GM23338 (cell line): ENCODE measurements around the gene MFNG. TPM values are rescaled to one million over a fixed set of nuclear protein-coding genes. Genes with fewer than 3 reads are reported as not detected.

ENCODE experiments used
- ATAC-seq: fragments of 200-7000 bp; cut with Tn5 transposase; 3 replicates; pipeline ENCODE4 v1.9.1; 2020
- DNase-seq: peaks from one replicate; pipeline ENCODE4 v3.0.0-alpha.2; 2015; ENCODE audit warnings: low spot score
- H2AFZ ChIP-seq: fragments of 200-600 bp; sonication (generic); 2 replicates; pipeline ENCODE4 v1.8.0; 2016; ENCODE audit warnings: antibody characterized with exemption, mild to moderate bottlenecking, moderate library complexity
- H3F3A ChIP-seq: fragments of 200-600 bp; sonication (generic); replicated peaks from 2 replicates; pipeline ENCODE4 v1.8.0; 2017; ENCODE audit warnings: antibody characterized with exemption, mixed run types, low read depth
- H3K27ac ChIP-seq: fragments of 200-600 bp; sonication (generic); 2 replicates; pipeline ENCODE4 v1.6.1; 2016; ENCODE audit warnings: low read depth
- H3K27me3 ChIP-seq: fragments of 200-600 bp; sonication (generic); 2 replicates; pipeline ENCODE4 v1.8.0; 2016; ENCODE audit warnings: mild to moderate bottlenecking, mixed run types, moderate library complexity; ENCODE audit not compliant: insufficient read depth
- H3K36me3 ChIP-seq: fragments of 200-600 bp; sonication (generic); 2 replicates; pipeline ENCODE4 v1.8.0; 2016; ENCODE audit warnings: mild to moderate bottlenecking; ENCODE audit not compliant: insufficient read depth
- H3K4me1 ChIP-seq: fragments of 200-600 bp; sonication (generic); 2 replicates; pipeline ENCODE4 v1.8.0; 2016; ENCODE audit warnings: mild to moderate bottlenecking, moderate library complexity; ENCODE audit not compliant: insufficient read depth
- H3K4me2 ChIP-seq: fragments of 200-600 bp; sonication (generic); 2 replicates; pipeline ENCODE4 v1.7.1; 2017; ENCODE audit warnings: mixed run types
- H3K4me3 ChIP-seq: fragments of 200-600 bp; sonication (generic); 2 replicates; pipeline ENCODE4 v1.6.1; 2016; ENCODE audit warnings: mixed run types
- H3K79me2 ChIP-seq: fragments of 200-600 bp; sonication (generic); replicated peaks from 2 replicates; pipeline ENCODE4 v1.8.0; 2017; ENCODE audit warnings: mild to moderate bottlenecking; ENCODE audit not compliant: insufficient read depth
- H3K9me2 ChIP-seq: fragments of 200-600 bp; sonication (generic); 2 replicates; pipeline ENCODE4 v1.8.0; 2017; ENCODE audit not compliant: insufficient read depth
- H4K20me1 ChIP-seq: fragments of 200-600 bp; sonication (generic); replicated peaks from 2 replicates; pipeline ENCODE4 v1.8.0; 2017; ENCODE audit warnings: mild to moderate bottlenecking; ENCODE audit not compliant: insufficient read depth
- H3K27ac Mint-ChIP-seq: 2 replicates; pipeline ENCODE4 v1.8.0; 2020; ENCODE audit warnings: inconsistent platforms, mild to moderate bottlenecking, moderate library complexity, mixed read lengths
- H3K27me3 Mint-ChIP-seq: 3 replicates; pipeline ENCODE4 v1.8.0; 2022; ENCODE audit warnings: low read depth, mild to moderate bottlenecking, moderate library complexity, mixed read lengths, inconsistent platforms; ENCODE audit not compliant: insufficient read depth, poor library complexity
- H3K36me3 Mint-ChIP-seq: 3 replicates; pipeline ENCODE4 v1.8.0; 2021; ENCODE audit warnings: low read depth, mild to moderate bottlenecking, inconsistent platforms, moderate library complexity, mixed read lengths
- H3K4me1 Mint-ChIP-seq: 3 replicates; pipeline ENCODE4 v1.8.0; 2020; ENCODE audit warnings: mild to moderate bottlenecking, inconsistent platforms, mixed read lengths
- H3K4me3 Mint-ChIP-seq: 3 replicates; pipeline ENCODE4 v1.8.0; 2021; ENCODE audit warnings: moderate library complexity, mild to moderate bottlenecking, inconsistent platforms, mixed read lengths
- H3K9me3 Mint-ChIP-seq: 3 replicates; pipeline ENCODE4 v1.8.0; 2020; ENCODE audit warnings: moderate library complexity, mild to moderate bottlenecking, inconsistent platforms, mixed read lengths
- CREB1 ChIP-seq: fragments of 250-450 bp; sonication (Bioruptor Pico); IDR thresholded peaks from 2 replicates; pipeline ENCODE4 v1.5.0; 2020; ENCODE audit warnings: low read depth, mild to moderate bottlenecking, moderate library complexity
- EZH2 ChIP-seq: fragments of 200-600 bp; sonication (generic); IDR thresholded peaks from one replicate; pipeline ENCODE4 v1.8.0; 2017; ENCODE audit warnings: antibody characterized with exemption, mild to moderate bottlenecking, low read depth; ENCODE audit not compliant: unreplicated experiment
- POLR2AphosphoS5 ChIP-seq: IDR thresholded peaks from 2 replicates; pipeline ENCODE4 v1.6.1; 2016; ENCODE audit warnings: antibody characterized with exemption, low read depth
- STAT1 ChIP-seq: IDR thresholded peaks from one replicate; pipeline ENCODE4 v1.6.1; 2016; ENCODE audit warnings: antibody characterized with exemption; ENCODE audit not compliant: unreplicated experiment
- ZNF331 ChIP-seq: fragments of 250-450 bp; sonication (Bioruptor Pico); IDR thresholded peaks from 2 replicates; pipeline ENCODE4 v1.5.0; 2020; ENCODE audit warnings: low read depth, mild to moderate bottlenecking, moderate library complexity
- polyA plus RNA-seq: library from polyadenylated mRNA; unstranded; fragments of >200 nt; fragmentation: Nextera tagmentation; extraction: Ambion mirVana; gene quantifications from 2 replicates; pipeline ENCODE4 v1.2.1, GENCODE V29; 2016
- total RNA-seq: library from RNA; depleted of rRNA; stranded (reverse); fragments of >200 nt; shearing (Covaris generic); gene quantifications from 2 replicates; pipeline ENCODE4 v1.2.3, GENCODE V29; 2014
- TF ChIP-seq, protein P1 (sequence below): fragments of 250-450 bp; sonication (Bioruptor Pico); IDR thresholded peaks from 2 replicates; pipeline ENCODE4 v1.5.0; 2020; ENCODE audit warnings: mild to moderate bottlenecking, moderate library complexity
- TF ChIP-seq, protein P2 (sequence below): IDR thresholded peaks from one replicate; pipeline ENCODE4 v1.6.1; 2018; ENCODE audit warnings: antibody characterized with exemption; ENCODE audit not compliant: unreplicated experiment

Gene MFNG
- total and polyA plus RNA-seq, 2 experiments from 2014 or later: 1.4 to 1.9 TPM

GRCh38 chr22:37425369-37425768 lies 60.8 kb downstream of the MFNG start:
- ATAC-seq (no peak), DNase-seq (no peak)
- Histone ChIP-seq H3K4me1 (peaks cover 11% of the 10 kb centered on the region), H3K4me2 (peak overlapping the region; percentile 84; the same call in 1 of the 2 replicates), H2AFZ (no peak overlapping the region), H3K27ac (no peak overlapping the region), H3K36me3 (no peaks in the 10 kb centered on the region), H3F3A (peaks cover 12% of the 10 kb centered on the region), H3K79me2 (no peaks in the 10 kb centered on the region), H4K20me1 (no peaks in the 10 kb centered on the region; the same call in 1 of the 2 replicates), H3K27me3 (peaks cover 68% of the 10 kb centered on the region), H3K9me2 (no peaks in the 10 kb centered on the region), H3K4me3 (peak overlapping the region; percentile 62; the same call in 1 of the 2 replicates)
- Mint-ChIP-seq H3K27me3 (peaks cover 57% of the 10 kb centered on the region), H3K36me3 (no peaks in the 10 kb centered on the region), H3K4me1 (peaks cover 22% of the 10 kb centered on the region), H3K27ac (no peak overlapping the region), H3K4me3 (no peak overlapping the region), H3K9me3 (no peaks in the 10 kb centered on the region)
- TF ChIP-seq ZNF331 (CRISPR knock-in tag) (no peak), EZH2 (no peak), CREB1 (CRISPR knock-in tag) (no peak), STAT1 (no peak)
- TF ChIP-seq, protein P1, sequence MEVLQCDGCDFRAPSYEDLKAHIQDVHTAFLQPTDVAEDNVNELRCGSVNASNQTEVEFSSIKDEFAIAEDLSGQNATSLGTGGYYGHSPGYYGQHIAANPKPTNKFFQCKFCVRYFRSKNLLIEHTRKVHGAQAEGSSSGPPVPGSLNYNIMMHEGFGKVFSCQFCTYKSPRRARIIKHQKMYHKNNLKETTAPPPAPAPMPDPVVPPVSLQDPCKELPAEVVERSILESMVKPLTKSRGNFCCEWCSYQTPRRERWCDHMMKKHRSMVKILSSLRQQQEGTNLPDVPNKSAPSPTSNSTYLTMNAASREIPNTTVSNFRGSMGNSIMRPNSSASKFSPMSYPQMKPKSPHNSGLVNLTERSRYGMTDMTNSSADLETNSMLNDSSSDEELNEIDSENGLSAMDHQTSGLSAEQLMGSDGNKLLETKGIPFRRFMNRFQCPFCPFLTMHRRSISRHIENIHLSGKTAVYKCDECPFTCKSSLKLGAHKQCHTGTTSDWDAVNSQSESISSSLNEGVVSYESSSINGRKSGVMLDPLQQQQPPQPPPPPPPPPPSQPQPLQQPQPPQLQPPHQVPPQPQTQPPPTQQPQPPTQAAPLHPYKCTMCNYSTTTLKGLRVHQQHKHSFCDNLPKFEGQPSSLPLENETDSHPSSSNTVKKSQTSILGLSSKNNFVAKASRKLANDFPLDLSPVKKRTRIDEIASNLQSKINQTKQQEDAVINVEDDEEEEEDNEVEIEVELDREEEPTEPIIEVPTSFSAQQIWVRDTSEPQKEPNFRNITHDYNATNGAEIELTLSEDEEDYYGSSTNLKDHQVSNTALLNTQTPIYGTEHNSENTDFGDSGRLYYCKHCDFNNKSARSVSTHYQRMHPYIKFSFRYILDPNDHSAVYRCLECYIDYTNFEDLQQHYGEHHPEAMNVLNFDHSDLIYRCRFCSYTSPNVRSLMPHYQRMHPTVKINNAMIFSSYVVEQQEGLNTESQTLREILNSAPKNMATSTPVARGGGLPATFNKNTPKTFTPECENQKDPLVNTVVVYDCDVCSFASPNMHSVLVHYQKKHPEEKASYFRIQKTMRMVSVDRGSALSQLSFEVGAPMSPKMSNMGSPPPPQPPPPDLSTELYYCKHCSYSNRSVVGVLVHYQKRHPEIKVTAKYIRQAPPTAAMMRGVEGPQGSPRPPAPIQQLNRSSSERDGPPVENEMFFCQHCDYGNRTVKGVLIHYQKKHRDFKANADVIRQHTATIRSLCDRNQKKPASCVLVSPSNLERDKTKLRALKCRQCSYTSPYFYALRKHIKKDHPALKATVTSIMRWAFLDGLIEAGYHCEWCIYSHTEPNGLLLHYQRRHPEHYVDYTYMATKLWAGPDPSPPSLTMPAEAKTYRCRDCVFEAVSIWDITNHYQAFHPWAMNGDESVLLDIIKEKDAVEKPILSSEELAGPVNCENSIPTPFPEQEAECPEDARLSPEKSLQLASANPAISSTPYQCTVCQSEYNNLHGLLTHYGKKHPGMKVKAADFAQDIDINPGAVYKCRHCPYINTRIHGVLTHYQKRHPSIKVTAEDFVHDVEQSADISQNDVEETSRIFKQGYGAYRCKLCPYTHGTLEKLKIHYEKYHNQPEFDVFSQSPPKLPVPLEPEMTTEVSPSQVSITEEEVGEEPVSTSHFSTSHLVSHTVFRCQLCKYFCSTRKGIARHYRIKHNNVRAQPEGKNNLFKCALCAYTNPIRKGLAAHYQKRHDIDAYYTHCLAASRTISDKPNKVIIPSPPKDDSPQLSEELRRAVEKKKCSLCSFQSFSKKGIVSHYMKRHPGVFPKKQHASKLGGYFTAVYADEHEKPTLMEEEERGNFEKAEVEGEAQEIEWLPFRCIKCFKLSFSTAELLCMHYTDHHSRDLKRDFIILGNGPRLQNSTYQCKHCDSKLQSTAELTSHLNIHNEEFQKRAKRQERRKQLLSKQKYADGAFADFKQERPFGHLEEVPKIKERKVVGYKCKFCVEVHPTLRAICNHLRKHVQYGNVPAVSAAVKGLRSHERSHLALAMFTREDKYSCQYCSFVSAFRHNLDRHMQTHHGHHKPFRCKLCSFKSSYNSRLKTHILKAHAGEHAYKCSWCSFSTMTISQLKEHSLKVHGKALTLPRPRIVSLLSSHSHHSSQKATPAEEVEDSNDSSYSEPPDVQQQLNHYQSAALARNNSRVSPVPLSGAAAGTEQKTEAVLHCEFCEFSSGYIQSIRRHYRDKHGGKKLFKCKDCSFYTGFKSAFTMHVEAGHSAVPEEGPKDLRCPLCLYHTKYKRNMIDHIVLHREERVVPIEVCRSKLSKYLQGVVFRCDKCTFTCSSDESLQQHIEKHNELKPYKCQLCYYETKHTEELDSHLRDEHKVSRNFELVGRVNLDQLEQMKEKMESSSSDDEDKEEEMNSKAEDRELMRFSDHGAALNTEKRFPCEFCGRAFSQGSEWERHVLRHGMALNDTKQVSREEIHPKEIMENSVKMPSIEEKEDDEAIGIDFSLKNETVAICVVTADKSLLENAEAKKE (CRISPR knock-in tag): no peak

GRCh38 chr22:37423283-37423682 lies 62.9 kb downstream of the MFNG start:
- H3K9me2 ChIP-seq: no peaks in the 10 kb centered on the region
- H3K4me2 ChIP-seq: no peak overlapping the region
- Mint-ChIP-seq H3K4me1 (peaks cover 36% of the 10 kb centered on the region), H3K4me3 (no peak overlapping the region), H3K27ac (no peak overlapping the region), H3K36me3 (no peaks in the 10 kb centered on the region), H3K27me3 (peaks cover 60% of the 10 kb centered on the region), H3K9me3 (no peaks in the 10 kb centered on the region)
- DNase-seq: no peak
- no peaks in the 10 kb centered on the region for H3K79me2 ChIP-seq
- H4K20me1 ChIP-seq: no peaks in the 10 kb centered on the region; the same call in 1 of the 2 replicates
- no peaks in the 10 kb centered on the region for H3K36me3 ChIP-seq
- H3K4me1 ChIP-seq: peaks cover 12% of the 10 kb centered on the region
- H2AFZ ChIP-seq: no peak overlapping the region
- H3K27ac ChIP-seq: no peak overlapping the region
- peaks cover 75% of the 10 kb centered on the region for H3K27me3 ChIP-seq
- no peak for ATAC-seq
- peaks cover 7% of the 10 kb centered on the region for H3F3A ChIP-seq
- no peak overlapping the region for H3K4me3 ChIP-seq
- TF ChIP-seq, protein P2, sequence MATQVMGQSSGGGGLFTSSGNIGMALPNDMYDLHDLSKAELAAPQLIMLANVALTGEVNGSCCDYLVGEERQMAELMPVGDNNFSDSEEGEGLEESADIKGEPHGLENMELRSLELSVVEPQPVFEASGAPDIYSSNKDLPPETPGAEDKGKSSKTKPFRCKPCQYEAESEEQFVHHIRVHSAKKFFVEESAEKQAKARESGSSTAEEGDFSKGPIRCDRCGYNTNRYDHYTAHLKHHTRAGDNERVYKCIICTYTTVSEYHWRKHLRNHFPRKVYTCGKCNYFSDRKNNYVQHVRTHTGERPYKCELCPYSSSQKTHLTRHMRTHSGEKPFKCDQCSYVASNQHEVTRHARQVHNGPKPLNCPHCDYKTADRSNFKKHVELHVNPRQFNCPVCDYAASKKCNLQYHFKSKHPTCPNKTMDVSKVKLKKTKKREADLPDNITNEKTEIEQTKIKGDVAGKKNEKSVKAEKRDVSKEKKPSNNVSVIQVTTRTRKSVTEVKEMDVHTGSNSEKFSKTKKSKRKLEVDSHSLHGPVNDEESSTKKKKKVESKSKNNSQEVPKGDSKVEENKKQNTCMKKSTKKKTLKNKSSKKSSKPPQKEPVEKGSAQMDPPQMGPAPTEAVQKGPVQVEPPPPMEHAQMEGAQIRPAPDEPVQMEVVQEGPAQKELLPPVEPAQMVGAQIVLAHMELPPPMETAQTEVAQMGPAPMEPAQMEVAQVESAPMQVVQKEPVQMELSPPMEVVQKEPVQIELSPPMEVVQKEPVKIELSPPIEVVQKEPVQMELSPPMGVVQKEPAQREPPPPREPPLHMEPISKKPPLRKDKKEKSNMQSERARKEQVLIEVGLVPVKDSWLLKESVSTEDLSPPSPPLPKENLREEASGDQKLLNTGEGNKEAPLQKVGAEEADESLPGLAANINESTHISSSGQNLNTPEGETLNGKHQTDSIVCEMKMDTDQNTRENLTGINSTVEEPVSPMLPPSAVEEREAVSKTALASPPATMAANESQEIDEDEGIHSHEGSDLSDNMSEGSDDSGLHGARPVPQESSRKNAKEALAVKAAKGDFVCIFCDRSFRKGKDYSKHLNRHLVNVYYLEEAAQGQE: no peak
- no peak for TF ChIP-seq CREB1 (CRISPR knock-in tag)
- no peak for TF ChIP-seq POLR2AphosphoS5
